Measurements from ENCODE around the gene OR6S1.
"Not testable (repeated sequence)": the region's sequence is repeated elsewhere in the genome, so short reads cannot be mapped to it uniquely, and the experiment has no call there.

The OR6S1 gene

GRCh38 chr14:20597108-20597507 lies 44.4 kb downstream of the OR6S1 start:
- H3F3A ChIP-seq (ENCODE audit: insufficient read depth, low read length) = no peaks in the 10 kb centered on the region
- no peak overlapping the region for H3K27ac ChIP-seq (ENCODE audit: low read length)
- no peak for TF ChIP-seq EZH2phosphoT487 (IDR thresholded peaks at IDR 0.05; ENCODE audit: low read length)
- H3K36me3 ChIP-seq (replicated peaks; ENCODE audit: insufficient read depth, low read length) = no peaks in the 10 kb centered on the region
- H3K9me2 ChIP-seq (replicated peaks; ENCODE audit: insufficient read depth, low read length) = no peaks in the 10 kb centered on the region
- H4K20me1 ChIP-seq (ENCODE audit: insufficient read depth, low read length) = no peaks in the 10 kb centered on the region
- no peak overlapping the region for H3K9ac ChIP-seq (ENCODE audit: low read length)
- H3K4me2 ChIP-seq (ENCODE audit: low read depth, low read length) = no peak overlapping the region
- no peaks in the 10 kb centered on the region for H3K4me1 ChIP-seq (ENCODE audit: low read length)
- no peaks in the 10 kb centered on the region for H3K9me3 ChIP-seq (replicated peaks; ENCODE audit: insufficient read depth, low read length)
- H2AFZ ChIP-seq (ENCODE audit: low read length) = no peak overlapping the region
- no peak overlapping the region for H3K4me3 ChIP-seq (ENCODE audit: low read length)
- H3K27me3 ChIP-seq (replicated peaks; ENCODE audit: insufficient read depth, low read length) = no peaks in the 10 kb centered on the region
- DNase-seq = no peak
- H3K79me2 ChIP-seq (ENCODE audit: low read length) = no peaks in the 10 kb centered on the region

GRCh38 chr14:20595726-20596125 lies 45.8 kb downstream of the OR6S1 start:
- not testable (repeated sequence) for H3K4me2 ChIP-seq (ENCODE audit: low read depth, low read length); H3K9me3 ChIP-seq (replicated peaks; ENCODE audit: insufficient read depth, low read length); H3K27ac ChIP-seq (ENCODE audit: low read length); H3K9me2 ChIP-seq (replicated peaks; ENCODE audit: insufficient read depth, low read length); H2AFZ ChIP-seq (ENCODE audit: low read length); H3K27me3 ChIP-seq (replicated peaks; ENCODE audit: insufficient read depth, low read length); H3K9ac ChIP-seq (ENCODE audit: low read length); H4K20me1 ChIP-seq (ENCODE audit: insufficient read depth, low read length); H3F3A ChIP-seq (ENCODE audit: insufficient read depth, low read length); DNase-seq; H3K36me3 ChIP-seq (replicated peaks; ENCODE audit: insufficient read depth, low read length); H3K4me3 ChIP-seq (ENCODE audit: low read length); H3K4me1 ChIP-seq (ENCODE audit: low read length); H3K79me2 ChIP-seq (ENCODE audit: low read length)

DNA sequence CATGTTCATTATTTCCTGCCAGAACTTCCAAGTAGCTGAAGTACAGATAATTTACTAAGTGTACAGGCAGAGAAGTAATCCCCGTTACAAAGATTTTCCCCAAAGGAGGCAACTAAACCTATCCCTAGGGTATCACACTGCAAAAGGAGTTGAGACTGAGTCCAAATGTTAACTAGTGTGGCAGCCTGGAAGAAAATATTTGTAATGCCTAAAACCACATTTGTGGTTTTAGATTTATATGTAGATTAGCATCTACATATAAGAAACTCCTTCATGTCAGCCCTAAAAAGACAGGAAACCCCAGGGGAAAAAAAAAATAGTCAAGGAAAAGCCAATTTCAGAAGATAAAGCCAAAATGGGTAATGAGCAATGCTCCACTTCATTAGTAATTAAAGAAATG lies 48.9 kb downstream of the OR6S1 start:
- Histone ChIP-seq H3K27me3 (replicated peaks; ENCODE audit: insufficient read depth, low read length) (no peaks in the 10 kb centered on the region), H4K20me1 (ENCODE audit: insufficient read depth, low read length) (no peaks in the 10 kb centered on the region), H3K4me2 (ENCODE audit: low read depth, low read length) (peak overlapping the region; percentile 69), H3K9me3 (replicated peaks; ENCODE audit: insufficient read depth, low read length) (no peaks in the 10 kb centered on the region), H3K27ac (ENCODE audit: low read length) (no peak overlapping the region), H3K4me3 (ENCODE audit: low read length) (peak overlapping the region; percentile 59), H3K9ac (ENCODE audit: low read length) (peak overlapping the region; percentile 42; the same call in 1 of the 2 replicates), H3K9me2 (replicated peaks; ENCODE audit: insufficient read depth, low read length) (no peaks in the 10 kb centered on the region), H3K79me2 (ENCODE audit: low read length) (no peaks in the 10 kb centered on the region), H3K36me3 (replicated peaks; ENCODE audit: insufficient read depth, low read length) (no peaks in the 10 kb centered on the region), H3K4me1 (ENCODE audit: low read length) (no peaks in the 10 kb centered on the region), H2AFZ (ENCODE audit: low read length) (peak overlapping the region; percentile 72; the same call in 1 of the 2 replicates), H3F3A (ENCODE audit: insufficient read depth, low read length) (no peaks in the 10 kb centered on the region)
- DNase-seq = no peak
- TF ChIP-seq EZH2phosphoT487 (IDR thresholded peaks at IDR 0.05; ENCODE audit: low read length) (no peak), EZH2 (optimal IDR thresholded peaks at IDR 0.05; ENCODE audit: low read depth, low read length) (no peak)
- TF ChIP-seq, protein P1, sequence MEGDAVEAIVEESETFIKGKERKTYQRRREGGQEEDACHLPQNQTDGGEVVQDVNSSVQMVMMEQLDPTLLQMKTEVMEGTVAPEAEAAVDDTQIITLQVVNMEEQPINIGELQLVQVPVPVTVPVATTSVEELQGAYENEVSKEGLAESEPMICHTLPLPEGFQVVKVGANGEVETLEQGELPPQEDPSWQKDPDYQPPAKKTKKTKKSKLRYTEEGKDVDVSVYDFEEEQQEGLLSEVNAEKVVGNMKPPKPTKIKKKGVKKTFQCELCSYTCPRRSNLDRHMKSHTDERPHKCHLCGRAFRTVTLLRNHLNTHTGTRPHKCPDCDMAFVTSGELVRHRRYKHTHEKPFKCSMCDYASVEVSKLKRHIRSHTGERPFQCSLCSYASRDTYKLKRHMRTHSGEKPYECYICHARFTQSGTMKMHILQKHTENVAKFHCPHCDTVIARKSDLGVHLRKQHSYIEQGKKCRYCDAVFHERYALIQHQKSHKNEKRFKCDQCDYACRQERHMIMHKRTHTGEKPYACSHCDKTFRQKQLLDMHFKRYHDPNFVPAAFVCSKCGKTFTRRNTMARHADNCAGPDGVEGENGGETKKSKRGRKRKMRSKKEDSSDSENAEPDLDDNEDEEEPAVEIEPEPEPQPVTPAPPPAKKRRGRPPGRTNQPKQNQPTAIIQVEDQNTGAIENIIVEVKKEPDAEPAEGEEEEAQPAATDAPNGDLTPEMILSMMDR (IDR thresholded peaks at IDR 0.05; ENCODE audit: low read length) = no peak

DNA sequence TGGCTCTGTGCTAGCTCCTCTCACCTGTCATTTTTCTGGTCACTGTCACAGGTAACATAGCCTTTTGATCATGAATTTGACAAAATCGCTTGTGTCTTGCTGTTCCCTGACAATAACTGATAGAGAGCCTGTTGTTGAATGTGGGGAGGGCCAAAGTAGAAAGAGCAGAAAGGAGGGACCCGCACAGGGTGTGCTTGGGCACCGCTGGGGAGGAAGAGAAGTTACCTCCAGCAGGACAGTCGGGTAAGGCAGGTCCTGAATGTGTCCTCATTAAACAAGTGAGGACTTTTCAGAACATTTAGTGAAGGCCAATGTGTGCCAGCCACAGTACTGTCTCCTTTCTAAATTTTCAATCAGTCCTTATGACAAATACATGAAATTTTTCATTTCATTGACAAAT lies 50.3 kb downstream of the OR6S1 start, which contains the start of gene RNASE12:
Gene RNASE12 (minus strand): TSS at position 142 of the 400 bp plus-strand sequence. CDS start 653 bp downstream, outside the sequence.
- Histone ChIP-seq H3K27me3 (replicated peaks; ENCODE audit: insufficient read depth, low read length) (no peaks in the 10 kb centered on the region), H3K79me2 (ENCODE audit: low read length) (no peaks in the 10 kb centered on the region), H4K20me1 (ENCODE audit: insufficient read depth, low read length) (no peaks in the 10 kb centered on the region), H3K36me3 (replicated peaks; ENCODE audit: insufficient read depth, low read length) (no peaks in the 10 kb centered on the region), H3K4me2 (ENCODE audit: low read depth, low read length) (peak within 1 kb of the TSS; percentile 69), H3K4me1 (ENCODE audit: low read length) (no peaks in the 10 kb centered on the region), H3F3A (ENCODE audit: insufficient read depth, low read length) (no peaks in the 10 kb centered on the region), H3K9ac (ENCODE audit: low read length) (peak within 1 kb of the TSS; percentile 42; the same call in 1 of the 2 replicates), H3K9me2 (replicated peaks; ENCODE audit: insufficient read depth, low read length) (no peaks in the 10 kb centered on the region), H2AFZ (ENCODE audit: low read length) (peak within 1 kb of the TSS; percentile 72), H3K4me3 (ENCODE audit: low read length) (peak within 1 kb of the TSS; percentile 59), H3K27ac (ENCODE audit: low read length) (no peak within 1 kb of the TSS), H3K9me3 (replicated peaks; ENCODE audit: insufficient read depth, low read length) (no peaks in the 10 kb centered on the region)
- no peak for DNase-seq
- TF ChIP-seq, protein P1 (IDR thresholded peaks at IDR 0.05; ENCODE audit: low read length) = no peak
- TF ChIP-seq EZH2 (optimal IDR thresholded peaks at IDR 0.05; ENCODE audit: low read depth, low read length) = no peak
- no peak for TF ChIP-seq EZH2phosphoT487 (IDR thresholded peaks at IDR 0.05; ENCODE audit: low read length)

Measured in MM.1S (cell line).